ENCODE measurements around the gene SPON1. TPM values are rescaled to one million over a fixed set of nuclear protein-coding genes. Genes with fewer than 3 reads are reported as not detected.

Gene SPON1
- total and polyA plus RNA-seq, 10 of the 15 experiments (the other 5 are each of a cell fraction or from before 2014, with no cell fraction given) = 0.13 to 1.1 (median 0.18) TPM; not detected in 5

GRCh38 chr11:14065681-14066080 lies 103.2 kb downstream of the SPON1 start:
- Histone ChIP-seq H3K27ac (ENCODE audit: control insufficient read depth, insufficient read depth) (no peak overlapping the region), H3K4me2 (ENCODE audit: control insufficient read depth, insufficient read depth) (no peak overlapping the region), H3K36me3 (ENCODE audit: control insufficient read depth in 2 of 2, insufficient read depth in 2 of 2, low read length in 1 of 2) (no peaks in the 10 kb centered on the region), H3K4me1 (ENCODE audit: control insufficient read depth, insufficient read depth, low read length) (no peaks in the 10 kb centered on the region), H3K27me3 (replicated peaks in 1 of 2; ENCODE audit: control insufficient read depth in 2 of 2, insufficient read depth in 2 of 2, low read length in 1 of 2) (no peaks in the 10 kb centered on the region; a peak in 1 of 4 replicates), H3K9me3 (replicated peaks; ENCODE audit: control insufficient read depth, insufficient read depth, low read length) (no peaks in the 10 kb centered on the region; the same call in 2 of the 3 replicates), H3K79me2 (ENCODE audit: control insufficient read depth, insufficient read depth, low read length) (no peaks in the 10 kb centered on the region), H4K20me1 (ENCODE audit: control insufficient read depth, insufficient read depth) (no peaks in the 10 kb centered on the region), H3K4me3 (no peak overlapping the region), H2AFZ (ENCODE audit: control insufficient read depth, low read depth, low read length) (no peak overlapping the region), H3K9ac (ENCODE audit: control insufficient read depth, insufficient read depth, low read length) (no peak overlapping the region)
- no peak for FAIRE-seq
- POLR2A ChIA-PET = no interaction called here
- WGBS (ENCODE audit: insufficient coverage, insufficient replicate concordance, low lambda C conversion rate, missing lambda C conversion rate) = 58% methylated on average over 1 of the region's 1 CpG
- no peak for ATAC-seq
- SMC1A ChIA-PET (ENCODE audit: uncharacterized antibody, unreplicated experiment) = interaction anchor here (1.5 kb wide), 1 partner anchor 8 kb away, joined by 3 read pairs; no protein-coding TSS in a partner anchor
- no peak for DNase-seq (ENCODE audit: low read depth, low spot score)
- no TSS peak for BruUV-seq (replicated peaks)
- in situ Hi-C loops (cut with MboI) = no loop called here
- RAD21 ChIA-PET (ENCODE audit: unreplicated experiment) = no interaction called here
- CTCF ChIA-PET = no interaction called here
- intact Hi-C loops (cut with micrococcal nuclease; ENCODE audit: unreplicated experiment) = loop anchor here (10.0 kb wide), 1 partner anchor 61 kb away; no protein-coding TSS in a partner anchor
- no peak for TF ChIP-seq ASH2L (IDR thresholded peaks at IDR 0.05; ENCODE audit: borderline replicate concordance, low read depth)
- TF ChIP-seq KDM1A (IDR thresholded peaks at IDR 0.05; ENCODE audit: borderline replicate concordance) = no peak
- no peak for TF ChIP-seq SPI1 (IDR thresholded peaks at IDR 0.05; ENCODE audit: borderline replicate concordance, insufficient read depth, low read depth, low read length)
- TF ChIP-seq TCF3 (IDR thresholded peaks at IDR 0.05; ENCODE audit: borderline replicate concordance, insufficient read depth, low read depth, low read length) = no peak
- no peak for TF ChIP-seq SREBF1 (IDR thresholded peaks at IDR 0.05; ENCODE audit: low read length)
- no peak for TF ChIP-seq RELA (IDR thresholded peaks at IDR 0.05; ENCODE audit: borderline replicate concordance, partially characterized antibody)

GRCh38 chr11:14067686-14068085 lies 105.2 kb downstream of the SPON1 start:
- H4K20me1 ChIP-seq (ENCODE audit: control insufficient read depth, insufficient read depth) = no peaks in the 10 kb centered on the region
- no peaks in the 10 kb centered on the region for H3K79me2 ChIP-seq (ENCODE audit: control insufficient read depth, insufficient read depth, low read length)
- H3K27me3 ChIP-seq (replicated peaks in 1 of 2; ENCODE audit: control insufficient read depth in 2 of 2, insufficient read depth in 2 of 2, low read length in 1 of 2) = no peaks in the 10 kb centered on the region; a peak in 1 of 4 replicates
- ChIA-PET POLR2A (no interaction called here), SMC1A (ENCODE audit: uncharacterized antibody, unreplicated experiment) (interaction anchor here (1.1 kb wide), 1 partner anchor 182 kb away, joined by 3 read pairs; no protein-coding TSS in a partner anchor), RAD21 (ENCODE audit: unreplicated experiment) (no interaction called here), CTCF (no interaction called here)
- no peak overlapping the region for H3K4me2 ChIP-seq (ENCODE audit: control insufficient read depth, insufficient read depth)
- no peak for TF ChIP-seq GABPA (IDR thresholded peaks at IDR 0.05; ENCODE audit: low read depth)
- no peak for TF ChIP-seq ZNF274 (IDR thresholded peaks at IDR 0.05; ENCODE audit: insufficient read depth, insufficient read length)
- TF ChIP-seq HDGF (IDR thresholded peaks at IDR 0.05) = no peak
- no peak for TF ChIP-seq EED (IDR thresholded peaks at IDR 0.05; ENCODE audit: low read depth)
- TF ChIP-seq HSF1 (IDR thresholded peaks at IDR 0.05; ENCODE audit: low read depth, low read length) = no peak
- no peaks in the 10 kb centered on the region; the same call in 2 of the 3 replicates for H3K9me3 ChIP-seq (replicated peaks; ENCODE audit: control insufficient read depth, insufficient read depth, low read length)
- in situ Hi-C loops (cut with MboI) = no loop called here
- H3K4me1 ChIP-seq (ENCODE audit: control insufficient read depth, insufficient read depth, low read length) = no peaks in the 10 kb centered on the region
- H3K4me3 ChIP-seq = no peak overlapping the region
- no TSS peak for BruUV-seq (replicated peaks)
- H2AFZ ChIP-seq (ENCODE audit: control insufficient read depth, low read depth, low read length) = no peak overlapping the region
- intact Hi-C loops (cut with micrococcal nuclease; ENCODE audit: unreplicated experiment) = loop anchor here (10.0 kb wide), 1 partner anchor 63 kb away; no protein-coding TSS in a partner anchor
- no peak overlapping the region for H3K27ac ChIP-seq (ENCODE audit: control insufficient read depth, insufficient read depth)
- FAIRE-seq = no peak
- H3K9ac ChIP-seq (ENCODE audit: control insufficient read depth, insufficient read depth, low read length) = no peak overlapping the region
- WGBS (ENCODE audit: insufficient coverage, insufficient replicate concordance, low lambda C conversion rate, missing lambda C conversion rate) = 2% methylated on average over 3 of the region's 3 CpGs
- no peak for ATAC-seq
- DNase-seq (ENCODE audit: low read depth, low spot score) = no peak
- no peaks in the 10 kb centered on the region for H3K36me3 ChIP-seq (ENCODE audit: control insufficient read depth in 2 of 2, insufficient read depth in 2 of 2, low read length in 1 of 2)
